ENCODE results near the gene SH3TC2.

DNA sequence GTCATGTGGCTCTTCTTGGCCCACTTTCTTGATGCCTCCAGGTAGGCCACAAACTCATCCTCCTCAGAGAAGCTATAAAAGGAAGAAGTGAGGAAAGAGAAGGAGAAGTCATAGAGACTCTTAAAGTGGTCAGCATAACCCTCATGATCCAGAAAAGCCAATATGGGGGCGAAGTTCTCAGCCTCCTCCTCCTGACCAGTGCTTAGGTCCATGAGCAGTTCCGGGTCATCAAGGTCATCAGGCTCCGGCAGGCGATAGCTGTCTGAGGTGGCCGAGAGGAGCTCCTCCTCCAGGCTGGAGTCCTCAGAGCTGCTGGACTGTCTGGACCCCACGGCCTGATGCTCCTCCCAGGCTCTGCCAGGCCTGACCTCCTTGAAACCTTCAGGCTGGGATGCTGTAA, 34.7 kb downstream of the SH3TC2 start:
- TF ChIP-seq, protein P1, sequence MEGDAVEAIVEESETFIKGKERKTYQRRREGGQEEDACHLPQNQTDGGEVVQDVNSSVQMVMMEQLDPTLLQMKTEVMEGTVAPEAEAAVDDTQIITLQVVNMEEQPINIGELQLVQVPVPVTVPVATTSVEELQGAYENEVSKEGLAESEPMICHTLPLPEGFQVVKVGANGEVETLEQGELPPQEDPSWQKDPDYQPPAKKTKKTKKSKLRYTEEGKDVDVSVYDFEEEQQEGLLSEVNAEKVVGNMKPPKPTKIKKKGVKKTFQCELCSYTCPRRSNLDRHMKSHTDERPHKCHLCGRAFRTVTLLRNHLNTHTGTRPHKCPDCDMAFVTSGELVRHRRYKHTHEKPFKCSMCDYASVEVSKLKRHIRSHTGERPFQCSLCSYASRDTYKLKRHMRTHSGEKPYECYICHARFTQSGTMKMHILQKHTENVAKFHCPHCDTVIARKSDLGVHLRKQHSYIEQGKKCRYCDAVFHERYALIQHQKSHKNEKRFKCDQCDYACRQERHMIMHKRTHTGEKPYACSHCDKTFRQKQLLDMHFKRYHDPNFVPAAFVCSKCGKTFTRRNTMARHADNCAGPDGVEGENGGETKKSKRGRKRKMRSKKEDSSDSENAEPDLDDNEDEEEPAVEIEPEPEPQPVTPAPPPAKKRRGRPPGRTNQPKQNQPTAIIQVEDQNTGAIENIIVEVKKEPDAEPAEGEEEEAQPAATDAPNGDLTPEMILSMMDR (optimal IDR thresholded peaks at IDR 0.05 in 1 of 3, IDR thresholded peaks at IDR 0.05 in 1 of 3, conservative IDR thresholded peaks at IDR 0.05 in 1 of 3; ENCODE audit: extremely low read depth in 1 of 3, insufficient read depth in 2 of 3, low read length in 3 of 3): no peak
- TF ChIP-seq EZH2 (IDR thresholded peaks at IDR 0.05; ENCODE audit: low read length): no peak

All from keratinocyte (primary cell).